SK-N-SH (cell line): Measurements from ENCODE around the gene TTC39A. TPM values are rescaled to one million over a fixed set of nuclear protein-coding genes. Genes with fewer than 3 reads are reported as not detected.

Experiments used
- CTCF ChIA-PET: fragments of 300-600, 350-600 bp; formaldehyde crosslinking; extraction: SDS; loops from one replicate; lab custom pipeline; 2021; lab: Yijun Ruan, JAX
- POLR2A ChIA-PET: fragments of 350-600 bp; sonication (Branson Sonifier 250); formaldehyde crosslinking; extraction: SDS; loops from one replicate; lab custom pipeline; 2020; ENCODE audit warnings: antibody characterized with exemption, inconsistent platforms; lab: Yijun Ruan, JAX
- DNase-seq: peaks from one replicate; pipeline ENCODE4 v3.0.0; 2012
- H2AFZ ChIP-seq: fragments of 200-600 bp; sonication (generic); 2 replicates; pipeline ENCODE4 v1.8.1; 2016; ENCODE audit warnings: antibody characterized with exemption, mild to moderate bottlenecking, low read depth
- H3F3A ChIP-seq: fragments of 200-600 bp; sonication (generic); replicated peaks from 2 replicates; pipeline ENCODE3; 2016; ENCODE audit warnings: antibody characterized with exemption, mild to moderate bottlenecking; ENCODE audit not compliant: insufficient read depth
- H3K27ac ChIP-seq, 2 experiments: fragments of 200-500 bp in 1 of 2; fragments of 200-600 bp in 1 of 2; sonication (Bioruptor generic) in 1 of 2; sonication (generic), shearing (Covaris generic) in 1 of 2; 2 replicates each; pipeline versions ENCODE4 v1.5.1 to v1.6.1; 2014 to 2016; ENCODE audit warnings: low read depth in 2 of 2, inconsistent platforms in 1 of 2, low read length in 1 of 2, mild to moderate bottlenecking in 1 of 2, mixed read lengths in 1 of 2
- H3K27me3 ChIP-seq: fragments of 200-600 bp; sonication (generic), shearing (Covaris generic); 2 replicates; pipeline ENCODE4 v1.6.1; 2016; ENCODE audit warnings: mixed run types; ENCODE audit not compliant: insufficient read depth
- H3K36me3 ChIP-seq, 2 experiments: fragments of 200-500 bp in 1 of 2; fragments of 200-600 bp in 1 of 2; sonication (Bioruptor generic) in 1 of 2; sonication (generic) in 1 of 2; replicated peaks in 1 of 2; 2 replicates each; pipeline versions ENCODE3 to v1.5.1; 2014 to 2016; ENCODE audit warnings: low read length in 1 of 2, mild to moderate bottlenecking in 1 of 2; ENCODE audit not compliant: insufficient read depth in 2 of 2, control insufficient read depth in 1 of 2
- H3K4me1 ChIP-seq, 2 experiments: fragments of 200-500 bp in 1 of 2; fragments of 200-600 bp in 1 of 2; sonication (Bioruptor generic) in 1 of 2; sonication (generic), shearing (Covaris generic) in 1 of 2; 2 replicates each; pipeline versions ENCODE4 v1.5.1 to v1.6.1; 2014 to 2016; ENCODE audit warnings: low read depth in 1 of 2, low read length in 1 of 2, mixed run types in 1 of 2; ENCODE audit not compliant: insufficient read depth in 2 of 2, control insufficient read depth in 1 of 2
- H3K4me2 ChIP-seq: fragments of 200-600 bp; sonication (generic), shearing (Covaris generic); 2 replicates; pipeline ENCODE4 v1.6.1; 2017; ENCODE audit warnings: mixed run types
- H3K4me3 ChIP-seq, 2 experiments: fragments of 200-500 bp in 1 of 2; fragments of 200-600 bp in 1 of 2; sonication (Bioruptor generic) in 1 of 2; sonication (generic), shearing (Covaris generic) in 1 of 2; 2 replicates each; pipeline versions ENCODE4 v1.5.1 to v1.8.1; 2014 to 2016; ENCODE audit warnings: low read depth in 2 of 2, inconsistent platforms in 1 of 2, low read length in 1 of 2, mild to moderate bottlenecking in 1 of 2, mixed read lengths in 1 of 2, moderate library complexity in 1 of 2
- H3K79me2 ChIP-seq: fragments of 200-600 bp; sonication (generic); 2 replicates; pipeline ENCODE4 v1.8.1; 2017; ENCODE audit warnings: mild to moderate bottlenecking; ENCODE audit not compliant: insufficient read depth
- H3K9ac ChIP-seq: fragments of 200-600 bp; sonication (generic); 2 replicates; pipeline ENCODE4 v1.6.1; 2017; ENCODE audit warnings: mixed run types
- H3K9me2 ChIP-seq: fragments of 200-600 bp; sonication (generic); 2 replicates; pipeline ENCODE4 v1.6.1; 2017; ENCODE audit warnings: mixed run types
- H3K9me3 ChIP-seq: fragments of 200-600 bp; sonication (generic); 2 replicates; pipeline ENCODE4 v1.6.1; 2017; ENCODE audit warnings: mixed run types, mild to moderate bottlenecking, moderate library complexity
- H4K20me1 ChIP-seq: fragments of 200-600 bp; sonication (generic); 2 replicates; pipeline ENCODE4 v1.6.1; 2017; ENCODE audit warnings: mild to moderate bottlenecking, mixed run types; ENCODE audit not compliant: insufficient read depth
- CHD2 ChIP-seq: fragments of 150-350 bp; IDR thresholded peaks from 2 replicates; pipeline ENCODE4 v1.6.1; 2018; ENCODE audit warnings: low read length; ENCODE audit not compliant: partially characterized antibody
- EP300 ChIP-seq, 2 experiments: IDR thresholded peaks; 2 replicates each; pipeline versions ENCODE4 v1.4.0 to v1.6.1; 2012; ENCODE audit warnings: borderline replicate concordance in 1 of 2, low read depth in 1 of 2, low read length in 1 of 2
- FOXJ3 ChIP-seq: sonication (generic); formaldehyde crosslinking; IDR thresholded peaks from 2 replicates; pipeline ENCODE4 v1.5.1; 2020; ENCODE audit warnings: mild to moderate bottlenecking, missing genetic modification reagents
- GABPA ChIP-seq: IDR thresholded peaks from 2 replicates; pipeline ENCODE4 v1.4.0; 2012; ENCODE audit warnings: low read depth, mild to moderate bottlenecking
- GATA2 ChIP-seq: sonication (generic); formaldehyde crosslinking; IDR thresholded peaks from 2 replicates; pipeline ENCODE4 v1.5.0; 2020; ENCODE audit warnings: mild to moderate bottlenecking, missing genetic modification reagents
- MEF2A ChIP-seq: IDR thresholded peaks from 2 replicates; pipeline ENCODE4 v1.4.0; 2012; ENCODE audit warnings: low read depth, borderline replicate concordance
- NFIC ChIP-seq: IDR thresholded peaks from 2 replicates; pipeline ENCODE4 v1.4.0; 2012; ENCODE audit warnings: borderline replicate concordance
- RAD21 ChIP-seq: IDR thresholded peaks from 2 replicates; pipeline ENCODE4 v1.6.1; 2012; ENCODE audit warnings: mild to moderate bottlenecking, low read length
- RCOR1 ChIP-seq: fragments of 150-350 bp; IDR thresholded peaks from 2 replicates; pipeline ENCODE4 v1.6.1; 2017; ENCODE audit warnings: antibody characterized with exemption, low read length
- REST ChIP-seq: IDR thresholded peaks from 2 replicates; pipeline ENCODE4 v1.6.1; 2012; ENCODE audit warnings: mild to moderate bottlenecking, low read depth, low read length, moderate library complexity
- TCF12 ChIP-seq: IDR thresholded peaks from 2 replicates; pipeline ENCODE4 v1.4.0; 2012
- USF1 ChIP-seq: IDR thresholded peaks from 2 replicates; pipeline ENCODE4 v1.4.0; 2012; ENCODE audit warnings: low read depth, borderline replicate concordance
- polyA plus RNA-seq, 3 experiments: library from polyadenylated mRNA; depleted of rRNA; stranded (reverse); fragments of >200 nt; gene quantifications; 2 replicates each; pipeline ENCODE4 v1.2.3, GENCODE V29; 2012
- TF ChIP-seq, protein P1 (sequence below): fragments of 200-600 bp; sonication (generic); IDR thresholded peaks from 2 replicates; pipeline ENCODE4 v1.6.1; 2017; ENCODE audit warnings: antibody characterized with exemption, mild to moderate bottlenecking, moderate library complexity
- TF ChIP-seq, protein P2 (sequence below): IDR thresholded peaks from 2 replicates; pipeline ENCODE4; 2012

The TTC39A gene
- polyA plus RNA-seq, 1 of the 3 experiments (the other 2 are of a cell fraction), result 0.97 TPM

GRCh38 chr1:51284487-51284954 is 45.8 kb downstream of the TTC39A start:
- no peaks in the 10 kb centered on the region for H3K79me2 ChIP-seq
- POLR2A ChIA-PET, result no interaction called here
- no peak overlapping the region for H3K27ac ChIP-seq
- CTCF ChIA-PET, result no interaction called here
- peak; percentile 71 for DNase-seq
- no peaks in the 10 kb centered on the region for H3K9me2 ChIP-seq
- no peaks in the 10 kb centered on the region for H3F3A ChIP-seq
- H3K4me2 ChIP-seq, result no peak overlapping the region
- H4K20me1 ChIP-seq, result no peaks in the 10 kb centered on the region
- H3K9ac ChIP-seq, result no peak overlapping the region
- H3K4me1 ChIP-seq, result peaks cover 8 to 16% of the 10 kb centered on the region in 2 experiments; a peak in 3 of 4 replicates
- peak; percentile 59; the same call in 1 of the 2 replicates for TF ChIP-seq RCOR1
- TF ChIP-seq, protein P1, sequence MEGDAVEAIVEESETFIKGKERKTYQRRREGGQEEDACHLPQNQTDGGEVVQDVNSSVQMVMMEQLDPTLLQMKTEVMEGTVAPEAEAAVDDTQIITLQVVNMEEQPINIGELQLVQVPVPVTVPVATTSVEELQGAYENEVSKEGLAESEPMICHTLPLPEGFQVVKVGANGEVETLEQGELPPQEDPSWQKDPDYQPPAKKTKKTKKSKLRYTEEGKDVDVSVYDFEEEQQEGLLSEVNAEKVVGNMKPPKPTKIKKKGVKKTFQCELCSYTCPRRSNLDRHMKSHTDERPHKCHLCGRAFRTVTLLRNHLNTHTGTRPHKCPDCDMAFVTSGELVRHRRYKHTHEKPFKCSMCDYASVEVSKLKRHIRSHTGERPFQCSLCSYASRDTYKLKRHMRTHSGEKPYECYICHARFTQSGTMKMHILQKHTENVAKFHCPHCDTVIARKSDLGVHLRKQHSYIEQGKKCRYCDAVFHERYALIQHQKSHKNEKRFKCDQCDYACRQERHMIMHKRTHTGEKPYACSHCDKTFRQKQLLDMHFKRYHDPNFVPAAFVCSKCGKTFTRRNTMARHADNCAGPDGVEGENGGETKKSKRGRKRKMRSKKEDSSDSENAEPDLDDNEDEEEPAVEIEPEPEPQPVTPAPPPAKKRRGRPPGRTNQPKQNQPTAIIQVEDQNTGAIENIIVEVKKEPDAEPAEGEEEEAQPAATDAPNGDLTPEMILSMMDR, result no peak
- TF ChIP-seq GATA2 (CRISPR knock-in tag), result peak; percentile 90
- peak; percentile 17; the same call in 1 of the 2 replicates for TF ChIP-seq RAD21
- TF ChIP-seq EP300 (IDR thresholded peaks at IDR 0.05; ENCODE audit: borderline replicate concordance in 1 of 2, low read depth in 1 of 2, low read length in 1 of 2), result peak in 1 of 2 experiments; percentile 69; a peak in 1 of 4 replicates
- TF ChIP-seq FOXJ3 (CRISPR knock-in tag), result peak; percentile 16; the same call in 1 of the 2 replicates
- no peak for TF ChIP-seq MEF2A
- peak; percentile 25; the same call in 1 of the 2 replicates for TF ChIP-seq TCF12
- peak; percentile 83 for TF ChIP-seq NFIC
- TF ChIP-seq GABPA, result no peak
- TF ChIP-seq USF1, result no peak
- TF ChIP-seq CHD2, result no peak
- TF ChIP-seq REST, result no peak
- TF ChIP-seq, protein P2, sequence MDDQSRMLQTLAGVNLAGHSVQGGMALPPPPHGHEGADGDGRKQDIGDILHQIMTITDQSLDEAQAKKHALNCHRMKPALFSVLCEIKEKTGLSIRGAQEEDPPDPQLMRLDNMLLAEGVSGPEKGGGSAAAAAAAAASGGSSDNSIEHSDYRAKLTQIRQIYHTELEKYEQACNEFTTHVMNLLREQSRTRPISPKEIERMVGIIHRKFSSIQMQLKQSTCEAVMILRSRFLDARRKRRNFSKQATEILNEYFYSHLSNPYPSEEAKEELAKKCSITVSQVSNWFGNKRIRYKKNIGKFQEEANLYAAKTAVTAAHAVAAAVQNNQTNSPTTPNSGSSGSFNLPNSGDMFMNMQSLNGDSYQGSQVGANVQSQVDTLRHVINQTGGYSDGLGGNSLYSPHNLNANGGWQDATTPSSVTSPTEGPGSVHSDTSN, result peak; percentile 44; the same call in 1 of the 2 replicates
- no peaks in the 10 kb centered on the region for H3K27me3 ChIP-seq
- no peaks in the 10 kb centered on the region for H3K9me3 ChIP-seq
- H2AFZ ChIP-seq, result no peak overlapping the region
- no peaks in the 10 kb centered on the region for H3K36me3 ChIP-seq
- H3K4me3 ChIP-seq, result no peak overlapping the region
